Left ventricle myocardium superior (tissue), 1 donor: ENCODE data around the gene TBC1D16. TPM values are rescaled to one million over a fixed set of nuclear protein-coding genes. Genes with fewer than 3 reads are reported as not detected.
"Not testable (repeated sequence)": the region's sequence is repeated elsewhere in the genome, so short reads cannot be mapped to it uniquely, and the experiment has no call there.

Source experiments
- ATAC-seq: fragments of 200-7000 bp; cut with Tn5 transposase; one replicate; pipeline ENCODE4 v1.9.1; 2020; ENCODE audit warnings: mild to moderate bottlenecking, moderate library complexity
- DNase-seq: peaks from one replicate; pipeline ENCODE4 v3.0.0-alpha.2; 2020
- intact Hi-C: fragments of 100-400 bp; cut with micrococcal nuclease; formaldehyde crosslinking; loops from one replicate; pipeline ENCODE4 v1.11.0; 2022
- total RNA-seq: library from RNA; stranded (reverse); fragmentation: NEBNext Ultra II Directional; extraction: Animal tissue kit (Norgen Biotek cat#: 25700); gene quantifications from one replicate; pipeline ENCODE4 v1.2.1, GENCODE V29; 2021
- donor health status: DM: no; HTN: yes; CAD: no; lungs with severe emphysema.

The TBC1D16 gene
- total RNA-seq, 1 donor from 2014 or later = 13.1 TPM

- intact Hi-C loops = no loop called here
- no peak for ATAC-seq
- no peak for DNase-seq
Observed at GRCh38 chr17:80058311-80058955, 22.8 kb upstream of the TBC1D16 start.

GRCh38 chr17:80055597-80055996 lies 19.9 kb upstream of the TBC1D16 start:
- intact Hi-C loops = no loop called here
- ATAC-seq (no peak), DNase-seq (no peak)

- intact Hi-C loops = no loop called here
- no peak for ATAC-seq
- DNase-seq = no peak
Observed at GRCh38 chr17:80053102-80053501, 17.4 kb upstream of the TBC1D16 start.

GRCh38 chr17:80051681-80052080 lies 16.0 kb upstream of the TBC1D16 start:
- DNase-seq (no peak), ATAC-seq (no peak)
- intact Hi-C loops = no loop called here

- intact Hi-C loops = no loop called here
- no peak for DNase-seq
- ATAC-seq = no peak
Observed at GRCh38 chr17:80050706-80051105, 15.0 kb upstream of the TBC1D16 start.

GRCh38 chr17:80049986-80050385 lies 14.3 kb upstream of the TBC1D16 start:
- ATAC-seq = no peak
- intact Hi-C loops = no loop called here
- no peak for DNase-seq

- ATAC-seq = no peak
- intact Hi-C loops = no loop called here
- no peak for DNase-seq
Observed at GRCh38 chr17:80047176-80047575, 11.5 kb upstream of the TBC1D16 start.

GRCh38 chr17:80046709-80047108 lies 11.0 kb upstream of the TBC1D16 start:
- ATAC-seq, DNase-seq, intact Hi-C loops: not testable (repeated sequence)

GRCh38 chr17:80045703-80046102 lies 10.0 kb upstream of the TBC1D16 start:
- intact Hi-C loops = no loop called here
- DNase-seq = no peak

GRCh38 chr17:80043963-80044362 lies 8.3 kb upstream of the TBC1D16 start:
- ATAC-seq (no peak), DNase-seq (no peak)
- intact Hi-C loops = no loop called here

More at GRCh38 chr17:80045703-80046102, 10.0 kb upstream of the TBC1D16 start:
- ATAC-seq = no peak

GRCh38 chr17:80036715-80037477 lies 1.2 kb upstream of the TBC1D16 start:
- intact Hi-C loops = no loop called here
- ATAC-seq (peak; percentile 39), DNase-seq (peak; percentile 54)

- intact Hi-C loops = no loop called here
- peak; percentile 93 for DNase-seq
- ATAC-seq = peak; percentile 97
Observed at GRCh38 chr17:80035937-80036714, 454 bp upstream of the TBC1D16 start, which contains the start of gene CCDC40. CCDC40 (plus strand) TSS chr17:80036642; CDS start chr17:80036663, 21 bp downstream.

GRCh38 chr17:80034791-80035686 lies 633 bp downstream of the TBC1D16 start:
- DNase-seq (peak; percentile 56), ATAC-seq (no peak)
- intact Hi-C loops = no loop called here

- DNase-seq = no peak
- intact Hi-C loops = no loop called here
- ATAC-seq = no peak
Observed at GRCh38 chr17:80033840-80034239, 1.8 kb downstream of the TBC1D16 start.

GRCh38 chr17:80032614-80033171 lies 3.0 kb downstream of the TBC1D16 start:
- ATAC-seq (no peak), DNase-seq (no peak)
- intact Hi-C loops = no loop called here

GRCh38 chr17:80031691-80032430 lies 3.8 kb downstream of the TBC1D16 start:
- intact Hi-C loops = no loop called here
- ATAC-seq = no peak
- DNase-seq = no peak

- no peak for ATAC-seq
- intact Hi-C loops = no loop called here
- DNase-seq = no peak
Observed at GRCh38 chr17:80030730-80031410, 4.8 kb downstream of the TBC1D16 start.
